Loucy (cell line): ENCODE measurements around the gene CLINT1.

ENCODE experiments used
- H2AFZ ChIP-seq: fragments of 200-600 bp; sonication (generic); 2 replicates; pipeline ENCODE4 v1.6.0; 2016; ENCODE audit warnings: antibody characterized with exemption, mild to moderate bottlenecking, low read length, moderate library complexity
- H3F3A ChIP-seq: fragments of 200-600 bp; 2 replicates; pipeline ENCODE4 v1.6.0; 2016; ENCODE audit warnings: antibody characterized with exemption, low read depth, mild to moderate bottlenecking
- H3K27me3 ChIP-seq: fragments of 200-600 bp; sonication (generic); 2 replicates; pipeline ENCODE4 v1.6.1; 2014; ENCODE audit warnings: low read length, mild to moderate bottlenecking; ENCODE audit not compliant: insufficient read depth, poor library complexity, severe bottlenecking
- H3K36me3 ChIP-seq: fragments of 200-600 bp; sonication (generic); 2 replicates; pipeline ENCODE4 v1.6.1; 2016; ENCODE audit warnings: low read length; ENCODE audit not compliant: insufficient read depth
- H3K4me1 ChIP-seq: fragments of 200-600 bp; sonication (generic); 2 replicates; pipeline ENCODE4 v1.5.1; 2014; ENCODE audit warnings: low read length, mild to moderate bottlenecking; ENCODE audit not compliant: insufficient read depth, poor library complexity, severe bottlenecking
- H3K4me2 ChIP-seq: fragments of 200-600 bp; sonication (generic); 2 replicates; pipeline ENCODE4 v1.6.0; 2014; ENCODE audit warnings: antibody characterized with exemption, low read length, low read depth, mild to moderate bottlenecking; ENCODE audit not compliant: poor library complexity, severe bottlenecking
- H3K4me3 ChIP-seq: fragments of 200-600 bp; sonication (generic); 2 replicates; pipeline ENCODE4 v1.5.1; 2014; ENCODE audit warnings: low read length, mild to moderate bottlenecking, mixed read lengths; ENCODE audit not compliant: poor library complexity, severe bottlenecking
- H3K79me2 ChIP-seq: fragments of 200-600 bp; sonication (generic); 2 replicates; pipeline ENCODE4 v1.6.1; 2014; ENCODE audit warnings: low read length; ENCODE audit not compliant: insufficient read depth
- H3K9ac ChIP-seq: fragments of 200-600 bp; sonication (generic); 2 replicates; pipeline ENCODE4 v1.6.0; 2014; ENCODE audit warnings: mild to moderate bottlenecking, low read depth, low read length, moderate library complexity; ENCODE audit not compliant: poor library complexity, severe bottlenecking
- H3K9me2 ChIP-seq: fragments of 200-600 bp; sonication (generic); replicated peaks from 2 replicates; pipeline ENCODE4 v1.6.1; 2016; ENCODE audit warnings: low read depth, low read length, mixed read lengths
- H3K9me3 ChIP-seq: fragments of 200-600 bp; sonication (generic); 2 replicates; pipeline ENCODE4 v1.6.1; 2014; ENCODE audit warnings: mild to moderate bottlenecking, antibody characterized with exemption, low read length, low read depth; ENCODE audit not compliant: insufficient read depth
- H4K20me1 ChIP-seq: fragments of 200-600 bp; sonication (generic); 2 replicates; pipeline ENCODE4 v1.6.0; 2014; ENCODE audit warnings: antibody characterized with exemption, low read length, mild to moderate bottlenecking; ENCODE audit not compliant: insufficient read depth, poor library complexity, severe bottlenecking
- EZH2phosphoT487 ChIP-seq: fragments of 200-600 bp; IDR thresholded peaks from 2 replicates; pipeline ENCODE4 v1.6.1; 2018; ENCODE audit warnings: antibody characterized with exemption, mild to moderate bottlenecking, moderate library complexity, borderline replicate concordance
- TF ChIP-seq, protein P1 (sequence below): fragments of 200-600 bp; sonication (generic); conservative IDR thresholded peaks from 2 replicates; pipeline ENCODE4 v1.5.1; 2014; ENCODE audit warnings: mild to moderate bottlenecking, antibody characterized with exemption, low read length

CLINT1 gene

DNA sequence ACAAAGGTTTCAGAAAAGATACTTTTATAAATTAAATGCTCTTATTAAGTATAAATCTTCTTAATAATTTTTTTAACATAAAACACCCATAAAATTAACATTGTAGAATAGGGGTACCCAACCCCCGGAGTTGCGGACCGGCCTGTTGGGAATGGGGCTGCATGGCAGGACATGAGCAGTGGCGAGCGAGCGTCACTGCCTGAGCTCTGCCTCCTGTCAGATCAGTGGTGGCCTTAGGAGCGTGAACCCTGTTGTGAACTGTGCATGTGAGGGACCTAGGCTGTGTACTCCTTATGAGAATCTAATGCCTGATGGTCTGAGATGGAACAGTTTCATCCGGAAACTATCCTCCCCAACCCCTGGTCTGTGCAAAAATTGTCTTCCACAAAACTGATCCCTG, 35.3 kb downstream of the CLINT1 start:
- Histone ChIP-seq H3F3A (no peaks in the 10 kb centered on the region), H3K9me3 (no peaks in the 10 kb centered on the region), H3K9ac (no peak overlapping the region), H3K36me3 (no peaks in the 10 kb centered on the region), H3K9me2 (no peaks in the 10 kb centered on the region), H3K4me3 (no peak overlapping the region), H3K4me2 (no peak overlapping the region), H2AFZ (no peak overlapping the region), H3K27me3 (no peaks in the 10 kb centered on the region), H3K79me2 (peaks cover 88% of the 10 kb centered on the region), H4K20me1 (peaks cover 47% of the 10 kb centered on the region), H3K4me1 (peaks cover 4% of the 10 kb centered on the region)
- no peak for TF ChIP-seq EZH2phosphoT487
- TF ChIP-seq, protein P1, sequence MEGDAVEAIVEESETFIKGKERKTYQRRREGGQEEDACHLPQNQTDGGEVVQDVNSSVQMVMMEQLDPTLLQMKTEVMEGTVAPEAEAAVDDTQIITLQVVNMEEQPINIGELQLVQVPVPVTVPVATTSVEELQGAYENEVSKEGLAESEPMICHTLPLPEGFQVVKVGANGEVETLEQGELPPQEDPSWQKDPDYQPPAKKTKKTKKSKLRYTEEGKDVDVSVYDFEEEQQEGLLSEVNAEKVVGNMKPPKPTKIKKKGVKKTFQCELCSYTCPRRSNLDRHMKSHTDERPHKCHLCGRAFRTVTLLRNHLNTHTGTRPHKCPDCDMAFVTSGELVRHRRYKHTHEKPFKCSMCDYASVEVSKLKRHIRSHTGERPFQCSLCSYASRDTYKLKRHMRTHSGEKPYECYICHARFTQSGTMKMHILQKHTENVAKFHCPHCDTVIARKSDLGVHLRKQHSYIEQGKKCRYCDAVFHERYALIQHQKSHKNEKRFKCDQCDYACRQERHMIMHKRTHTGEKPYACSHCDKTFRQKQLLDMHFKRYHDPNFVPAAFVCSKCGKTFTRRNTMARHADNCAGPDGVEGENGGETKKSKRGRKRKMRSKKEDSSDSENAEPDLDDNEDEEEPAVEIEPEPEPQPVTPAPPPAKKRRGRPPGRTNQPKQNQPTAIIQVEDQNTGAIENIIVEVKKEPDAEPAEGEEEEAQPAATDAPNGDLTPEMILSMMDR = no peak

DNA sequence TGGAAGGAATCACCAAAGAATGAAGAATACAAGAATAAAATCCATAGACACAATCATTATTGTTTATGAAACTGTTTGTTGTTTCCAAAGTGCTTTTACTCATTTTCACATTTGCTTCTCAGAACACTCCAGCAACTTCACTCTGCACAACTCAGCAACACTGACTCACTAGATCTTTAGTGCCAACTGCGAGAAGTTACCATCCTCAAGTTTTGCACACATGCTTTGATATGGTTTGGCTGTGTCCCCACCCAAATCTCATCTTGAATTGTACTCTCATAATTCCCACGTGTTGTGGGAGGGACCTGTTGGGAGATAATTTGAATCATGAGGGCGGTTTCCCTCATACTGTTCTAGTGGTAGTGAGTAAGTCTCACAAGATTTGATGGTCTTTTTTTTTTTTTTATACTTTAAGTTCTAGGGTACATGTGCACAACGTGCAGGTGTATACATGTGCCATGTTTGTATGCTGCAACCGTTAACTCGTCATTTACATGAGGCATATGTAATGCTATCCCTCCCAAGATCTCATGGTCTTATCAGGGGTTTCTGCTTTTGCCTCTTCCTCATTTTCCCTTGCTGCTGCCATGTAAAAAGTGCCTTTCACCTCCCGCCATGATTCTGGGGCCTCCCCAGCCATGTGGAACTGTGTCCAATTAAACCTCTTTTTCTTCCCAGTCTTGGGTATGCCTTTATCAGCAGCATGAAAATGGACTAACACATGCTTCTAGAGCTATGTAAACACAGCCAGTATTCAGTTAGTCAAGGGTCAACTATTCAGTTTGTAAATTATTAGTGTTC, 36.9 kb downstream of the CLINT1 start:
- Histone ChIP-seq H2AFZ (no peak overlapping the region), H3K9me2 (no peaks in the 10 kb centered on the region), H3K27me3 (no peaks in the 10 kb centered on the region), H3K4me1 (no peaks in the 10 kb centered on the region), H3K79me2 (peaks cover 80% of the 10 kb centered on the region), H3K4me3 (no peak overlapping the region), H3F3A (no peaks in the 10 kb centered on the region), H3K36me3 (no peaks in the 10 kb centered on the region), H3K9ac (no peak overlapping the region), H3K9me3 (no peaks in the 10 kb centered on the region), H4K20me1 (peaks cover 56% of the 10 kb centered on the region), H3K4me2 (no peak overlapping the region)
- TF ChIP-seq, protein P1 = no peak
- no peak for TF ChIP-seq EZH2phosphoT487

DNA sequence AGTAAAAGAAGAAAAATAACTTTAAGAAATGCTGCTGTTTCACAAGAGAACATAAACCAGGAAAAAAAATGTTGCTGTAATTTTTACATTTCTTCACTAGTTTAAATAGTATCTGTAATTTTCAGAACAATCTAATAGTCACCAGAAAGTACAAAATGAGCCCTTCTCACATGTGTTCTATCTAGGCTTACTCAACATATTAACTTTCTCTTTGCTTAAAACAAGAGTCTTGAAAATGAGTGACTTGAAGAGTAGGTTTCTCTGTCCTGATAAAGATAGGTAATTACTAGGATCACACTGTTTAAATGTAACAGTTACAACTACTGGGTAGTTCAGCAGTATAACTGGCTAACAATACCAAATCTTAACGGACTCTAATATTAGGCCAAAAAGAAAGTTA, 37.5 kb downstream of the CLINT1 start:
- H3K9ac ChIP-seq = no peak overlapping the region
- no peak for TF ChIP-seq EZH2phosphoT487
- TF ChIP-seq, protein P1 = no peak
- peaks cover 53% of the 10 kb centered on the region for H4K20me1 ChIP-seq
- no peaks in the 10 kb centered on the region for H3K9me3 ChIP-seq
- no peaks in the 10 kb centered on the region for H3K9me2 ChIP-seq
- H3K79me2 ChIP-seq = peaks cover 74% of the 10 kb centered on the region
- no peak overlapping the region for H3K4me2 ChIP-seq
- H3K4me1 ChIP-seq = no peaks in the 10 kb centered on the region
- H3K27me3 ChIP-seq = no peaks in the 10 kb centered on the region
- peaks cover 3% of the 10 kb centered on the region; the same call in 1 of the 2 replicates for H3K36me3 ChIP-seq
- no peak overlapping the region for H2AFZ ChIP-seq
- H3K4me3 ChIP-seq = no peak overlapping the region
- H3F3A ChIP-seq = no peaks in the 10 kb centered on the region
